GM21447 (cell line): ENCODE results near the gene MYO1B.

Experiments
- ATAC-seq: cut with Tn5 transposase; IDR thresholded peaks from one replicate; pipeline ENCODE4 v1.9.1; 2021; ENCODE audit not compliant: unreplicated experiment

MYO1B gene

DNA sequence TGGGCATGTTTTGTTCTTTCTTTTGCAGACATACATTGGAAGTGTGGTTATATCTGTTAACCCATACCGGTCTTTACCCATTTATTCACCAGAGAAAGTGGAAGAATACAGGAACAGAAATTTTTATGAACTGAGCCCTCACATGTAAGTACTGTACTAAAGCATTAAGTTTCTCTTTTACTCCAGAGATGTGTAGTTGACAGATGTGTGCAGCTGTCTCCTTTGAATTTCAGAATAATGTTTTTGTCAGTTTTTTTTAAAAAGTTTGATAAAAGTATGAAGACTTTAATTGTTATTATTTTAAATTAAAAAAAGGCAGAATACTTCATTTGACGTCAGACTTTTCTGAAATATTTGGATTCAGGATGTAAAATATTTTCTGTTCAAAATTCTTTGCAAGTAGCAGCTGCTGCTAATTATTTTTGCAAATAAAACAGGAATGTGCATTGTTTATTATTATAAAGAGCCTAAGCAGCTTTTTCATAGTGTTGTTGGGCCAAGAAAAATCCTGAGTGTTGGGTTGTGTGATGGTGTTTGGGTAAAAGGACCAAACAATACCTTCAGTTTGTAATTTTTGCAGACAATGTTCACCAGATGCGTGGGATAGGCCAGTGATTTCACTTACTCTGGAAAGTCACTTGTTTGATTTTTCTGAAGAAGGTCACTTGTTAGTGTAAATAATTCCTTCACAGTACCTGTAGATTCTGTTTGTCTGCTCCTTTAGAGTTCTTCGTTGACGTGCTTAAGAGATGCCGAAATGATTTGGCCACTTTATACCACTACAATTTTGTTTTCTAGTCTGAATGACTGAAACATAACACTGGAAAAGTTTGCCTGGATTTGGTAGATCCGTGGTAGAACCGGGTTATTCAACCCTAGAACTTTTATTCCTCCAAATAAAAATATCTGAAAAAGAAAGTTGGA is 51.1 kb downstream of the MYO1B start:
- ATAC-seq, result no peak

DNA sequence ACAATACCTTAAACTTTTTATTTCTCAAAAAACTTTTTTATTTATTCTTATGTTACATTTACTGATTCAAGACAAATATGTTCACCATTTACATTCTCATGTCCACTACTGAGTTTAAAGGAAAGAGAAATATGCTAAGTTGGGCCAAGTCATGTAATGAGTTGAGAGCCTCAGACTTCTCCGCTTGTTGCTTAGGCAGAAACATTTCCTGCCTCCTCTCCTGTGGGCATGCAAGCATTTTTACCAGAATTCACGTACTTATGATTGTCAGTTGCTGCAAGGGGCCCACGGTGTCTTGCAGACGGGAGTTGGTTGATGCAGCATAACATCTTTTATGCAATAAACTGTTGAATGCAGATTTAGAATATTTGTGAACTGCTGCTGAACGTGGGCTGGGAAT is 51.8 kb downstream of the MYO1B start:
- no peak for ATAC-seq

DNA sequence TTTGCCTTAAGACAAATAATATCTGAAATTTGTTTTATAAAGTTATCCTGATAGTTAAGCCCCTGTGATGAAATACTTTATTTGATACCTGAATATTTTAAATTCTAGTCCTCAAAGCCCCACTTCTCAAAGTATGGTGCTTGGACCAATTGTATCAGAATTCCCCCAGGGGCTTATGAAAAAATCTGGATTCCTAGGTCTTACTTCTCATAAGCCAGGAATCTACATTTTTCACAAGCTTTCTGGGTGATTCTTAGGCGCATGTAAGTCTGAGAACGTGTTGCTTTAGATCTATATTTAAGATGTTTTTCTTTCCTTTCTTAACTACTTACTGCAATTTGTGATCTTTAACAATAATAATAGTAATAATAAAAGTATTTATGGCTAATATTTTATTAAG is 53.1 kb downstream of the MYO1B start:
- no peak for ATAC-seq

GRCh38 chr2:191299010-191299409 is 53.8 kb downstream of the MYO1B start:
- ATAC-seq, result no peak

- ATAC-seq, result no peak
Observed at GRCh38 chr2:191299866-191300265, 54.7 kb downstream of the MYO1B start.

DNA sequence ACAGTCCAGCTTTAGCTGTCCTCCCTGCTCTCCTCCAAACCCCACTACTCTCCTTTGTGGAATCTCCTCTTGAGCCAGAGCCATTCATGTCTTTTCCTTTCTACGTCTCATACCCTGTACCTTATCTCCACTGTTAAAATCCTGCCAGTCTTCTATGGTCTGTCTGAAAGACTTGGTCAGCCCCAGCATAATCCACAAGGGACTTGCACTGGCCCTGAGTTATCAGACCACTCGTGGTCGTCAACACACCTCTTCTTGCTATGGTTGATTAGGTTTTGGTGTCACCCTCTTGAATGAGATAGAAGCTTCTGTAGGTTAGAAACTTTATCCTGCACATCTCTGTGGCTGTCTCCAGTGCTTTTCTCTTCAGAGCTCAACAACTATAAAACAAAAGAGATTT is 56.8 kb downstream of the MYO1B start:
- no peak for ATAC-seq

GRCh38 chr2:191302459-191303139 is 57.4 kb downstream of the MYO1B start:
- no peak for ATAC-seq

DNA sequence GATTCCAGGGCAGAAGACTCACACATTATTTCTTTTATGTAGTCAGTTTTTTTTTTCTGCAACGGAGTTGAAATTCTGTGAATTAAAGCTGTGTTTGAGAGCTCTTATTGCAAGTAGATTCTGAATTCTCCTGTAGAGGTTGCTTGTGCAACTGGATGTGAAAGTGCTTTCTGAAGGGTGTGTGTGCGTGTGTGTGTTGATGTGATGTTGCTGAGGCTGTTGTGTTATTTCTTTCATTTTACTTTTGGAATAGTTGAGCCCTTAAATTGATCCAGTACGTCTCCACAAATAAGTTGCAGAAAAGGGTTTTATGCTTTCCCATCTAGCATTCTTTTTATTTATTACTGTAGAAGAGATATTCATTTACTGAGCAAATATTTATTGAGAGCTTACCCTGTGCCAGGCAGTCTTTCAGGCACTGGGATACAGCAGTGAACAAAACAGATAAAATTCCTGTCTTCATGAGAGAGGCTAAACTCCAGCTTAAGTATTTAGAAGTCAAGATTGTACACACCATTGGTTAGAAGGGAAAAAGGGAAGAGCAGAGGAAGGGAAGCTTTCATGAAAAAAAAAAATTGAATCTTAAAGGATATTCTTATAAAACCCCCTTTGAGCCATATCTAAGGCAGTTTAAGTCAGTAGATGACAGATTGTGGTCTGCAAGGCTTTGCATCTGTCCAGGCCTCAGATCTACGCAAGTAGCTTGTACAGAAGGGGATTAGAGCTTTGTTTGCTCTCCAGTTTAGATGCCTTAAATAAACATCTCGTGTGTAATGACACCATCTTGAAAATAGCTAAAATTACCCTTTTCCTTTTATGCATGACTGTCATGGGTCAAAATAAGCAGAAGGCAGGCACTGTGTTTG is 58.2 kb downstream of the MYO1B start:
- ATAC-seq, result no peak

DNA sequence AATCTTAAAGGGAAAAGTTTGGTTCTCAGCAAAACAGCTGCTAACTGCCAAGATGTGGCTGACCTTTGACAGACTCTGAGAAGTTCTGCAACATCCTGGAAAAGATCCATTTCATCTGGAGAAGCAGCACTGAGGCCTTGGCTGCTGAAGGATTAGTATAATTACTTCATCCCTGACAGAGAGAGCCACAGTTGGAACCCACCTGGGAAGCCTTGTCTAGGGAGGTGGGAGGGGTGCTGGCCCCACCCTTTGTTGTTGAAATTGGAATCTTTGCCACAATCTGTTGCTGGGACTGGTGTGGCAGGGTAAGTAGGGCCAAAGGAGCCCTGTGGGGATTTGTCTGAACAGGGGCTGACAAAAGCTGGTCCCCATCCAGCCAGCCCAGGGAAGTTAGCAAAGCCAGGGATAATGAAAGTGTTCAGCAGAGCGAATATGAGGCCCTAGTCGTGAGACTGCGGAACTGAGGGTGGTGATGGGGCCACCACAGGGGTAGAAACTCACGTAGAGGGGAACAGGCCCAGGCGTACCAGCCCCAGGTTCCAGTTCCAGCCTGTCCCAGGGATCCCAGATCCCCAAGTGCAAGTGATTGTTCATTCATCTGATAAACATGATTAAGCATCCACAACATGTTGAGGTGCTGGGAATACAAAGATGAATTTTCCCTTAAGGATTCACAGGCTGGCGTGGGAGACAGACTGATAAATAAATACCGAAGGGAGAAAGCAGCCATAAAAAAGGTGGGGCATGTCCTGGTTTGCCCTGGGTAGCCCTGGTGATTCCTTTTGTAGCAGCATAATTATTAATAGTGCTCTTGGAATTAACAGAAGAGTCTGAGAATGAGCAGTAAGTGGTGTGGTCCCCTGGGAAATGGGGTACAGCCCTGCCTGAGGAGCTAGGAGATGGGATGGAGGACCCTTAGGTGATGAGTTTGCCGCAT is 60.0 kb downstream of the MYO1B start:
- no peak for ATAC-seq

- ATAC-seq, result no peak
Observed at GRCh38 chr2:191308026-191308425, 62.8 kb downstream of the MYO1B start.

DNA sequence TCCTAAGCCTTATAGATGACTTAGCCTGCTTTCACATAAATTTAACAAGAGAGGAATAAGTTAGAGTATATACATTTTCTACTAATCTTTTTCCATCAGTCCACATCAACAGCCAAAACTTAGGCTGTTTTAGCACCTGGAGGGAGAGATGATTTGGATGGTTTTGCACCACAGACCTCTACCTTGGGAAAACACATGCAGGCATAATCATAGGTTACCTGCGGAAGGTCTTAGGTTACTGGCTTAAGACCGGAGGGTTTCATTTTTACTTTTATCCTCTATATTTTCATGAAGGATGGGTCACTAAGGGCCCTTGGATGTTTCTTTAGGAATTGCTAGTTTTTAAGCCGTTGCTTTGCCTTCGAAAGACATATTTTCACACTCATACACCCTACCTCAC is 66.0 kb downstream of the MYO1B start:
- no peak for ATAC-seq

DNA sequence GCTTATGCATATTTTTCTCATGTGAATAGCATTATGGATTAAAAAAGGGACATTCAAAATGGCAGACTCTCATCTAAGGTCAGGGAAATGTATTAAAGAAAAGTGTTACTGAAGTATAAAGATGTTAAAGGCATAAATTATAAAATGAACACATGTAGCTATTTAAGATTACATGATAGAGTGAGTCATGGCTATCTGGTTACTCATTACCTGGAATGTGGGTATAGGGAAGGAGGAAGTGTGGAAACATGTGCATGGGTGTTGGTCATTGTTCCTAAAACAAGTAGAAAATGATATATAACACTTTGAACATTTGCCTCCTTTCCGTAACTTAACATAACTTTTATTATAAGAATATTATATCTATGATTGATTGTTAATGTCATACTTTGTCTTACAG is 66.4 kb downstream of the MYO1B start:
- no peak for ATAC-seq

DNA sequence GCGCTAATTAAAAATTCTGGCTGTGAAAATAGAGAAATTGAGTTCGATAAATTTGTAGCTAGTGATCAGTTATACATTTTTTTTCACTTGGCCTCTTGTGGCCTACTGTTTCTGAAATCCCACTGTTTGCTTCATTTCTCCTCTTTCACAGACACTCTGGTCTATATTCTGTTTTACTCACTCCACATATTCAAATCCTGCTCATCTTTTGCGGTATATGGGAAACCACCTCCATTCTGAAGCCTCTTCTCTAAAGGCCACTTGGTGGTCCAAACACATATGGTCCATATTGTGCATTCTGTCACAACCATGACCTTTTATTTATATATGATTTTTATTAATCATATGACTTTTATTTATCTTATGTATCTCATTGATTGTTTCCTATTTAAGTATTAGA is 67.0 kb downstream of the MYO1B start:
- no peak for ATAC-seq

- no peak for ATAC-seq
Observed at GRCh38 chr2:191312662-191313061, 67.5 kb downstream of the MYO1B start.

GRCh38 chr2:191314697-191315364 is 69.6 kb downstream of the MYO1B start:
- ATAC-seq, result no peak

DNA sequence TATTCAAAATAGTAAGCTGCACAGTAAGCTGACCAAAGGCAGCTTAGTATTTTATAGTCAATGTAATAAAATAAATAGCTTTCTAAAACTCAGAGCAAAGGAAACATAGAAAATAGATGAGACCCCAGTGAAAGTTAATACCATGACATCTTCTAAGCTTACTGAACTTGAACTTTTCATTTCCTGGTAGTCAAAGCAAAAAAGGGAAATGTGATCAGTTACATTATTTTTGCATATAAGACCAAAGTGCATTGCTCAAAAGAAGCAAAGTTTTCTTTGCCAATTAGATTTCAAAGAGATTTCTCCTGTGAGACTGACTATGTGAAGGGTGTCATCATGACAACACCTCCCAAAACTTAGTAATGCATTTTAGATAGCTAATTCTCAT is 70.2 kb downstream of the MYO1B start:
- ATAC-seq, result no peak

GRCh38 chr2:191316246-191316994 is 71.2 kb downstream of the MYO1B start:
- no peak for ATAC-seq

GRCh38 chr2:191318037-191318728 is 73.0 kb downstream of the MYO1B start:
- no peak for ATAC-seq

DNA sequence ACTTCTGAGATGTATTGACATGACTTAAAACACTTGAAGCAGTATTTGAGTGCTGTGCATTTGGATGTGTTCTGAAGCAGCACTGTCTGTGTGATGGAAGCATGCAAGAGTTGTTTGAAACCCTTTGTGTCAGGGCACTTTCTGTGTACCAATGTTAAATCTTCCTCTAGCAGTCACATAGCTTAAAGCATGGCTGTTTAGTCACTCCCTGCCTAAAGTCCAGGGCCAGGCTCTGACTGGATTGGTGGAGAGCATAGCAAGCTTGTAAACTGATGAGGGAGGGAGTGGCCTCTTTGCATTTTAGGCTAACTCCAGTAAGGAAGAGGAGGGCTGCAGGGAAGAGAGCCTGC is 73.5 kb downstream of the MYO1B start:
- ATAC-seq, result no peak
